Amygdala (tissue), 56 donors: ENCODE data around the gene DPF1.

ENCODE experiments used
- DNase-seq, 56 donors: peaks; one replicate each; lab custom pipeline; 2025; lab: John Stamatoyannopoulos, UW

The DPF1 gene

GRCh38 chr19:38173291-38174041 is 50.6 kb downstream of the DPF1 start:
- DNase-seq, result peak in 55 of 56 donors; percentile 12 to 98 (median 81)

- peak in 25 of 56 donors; percentile 5 to 52 (median 23) for DNase-seq
Measured at GRCh38 chr19:38172001-38172400, 52.0 kb downstream of the DPF1 start.

- DNase-seq, result peak in 1 of 56 donors; percentile 9
Measured at GRCh38 chr19:38170334-38170733, 53.7 kb downstream of the DPF1 start.

GRCh38 chr19:38168637-38169036 is 55.4 kb downstream of the DPF1 start:
- no peak for DNase-seq

GRCh38 chr19:38165335-38165734 is 58.7 kb downstream of the DPF1 start:
- DNase-seq, result no peak

- no peak for DNase-seq
Measured at GRCh38 chr19:38164526-38164925, 59.5 kb downstream of the DPF1 start.

GRCh38 chr19:38163419-38164290 is 60.4 kb downstream of the DPF1 start:
- no peak for DNase-seq

GRCh38 chr19:38162632-38163031 is 61.4 kb downstream of the DPF1 start:
- no peak for DNase-seq

- no peak for DNase-seq
Measured at GRCh38 chr19:38162094-38162493, 61.9 kb downstream of the DPF1 start.
